GM12878 (cell line): ENCODE results near the gene MTAP. TPM values are rescaled to one million over a fixed set of nuclear protein-coding genes. Genes with fewer than 3 reads are reported as not detected.

Experiments
- ATAC-seq: fragments of 200-7000 bp; cut with Tn5 transposase; 3 replicates; pipeline ENCODE4 v1.9.1; 2020; ENCODE audit warnings: mild to moderate bottlenecking, moderate library complexity
- BruUV-seq: library from RNA; stranded (reverse); fragments of 400-500 nt; replicated peaks from 2 replicates; lab custom pipeline; 2021; lab: Mats Ljungman, UMichigan
- CTCF ChIA-PET: fragments of 300-600 bp; sonication (Branson Sonifier 250); formaldehyde crosslinking; extraction: SDS; loops from one replicate; lab custom pipeline; 2021; ENCODE audit warnings: inconsistent platforms; lab: Yijun Ruan, JAX
- POLR2A ChIA-PET: fragments of 350-600 bp; formaldehyde crosslinking; extraction: SDS; loops from one replicate; lab custom pipeline; 2021; ENCODE audit warnings: inconsistent platforms; lab: Charles Lee
- RAD21 ChIA-PET: fragments of 300-600 bp; sonication (Branson Sonifier 250); formaldehyde crosslinking; loops from one replicate; lab custom pipeline; 2023; ENCODE audit warnings: antibody characterized with exemption; ENCODE audit not compliant: unreplicated experiment; lab: Charles Lee
- SMC1A ChIA-PET: fragments of 300-600 bp; sonication (Branson Sonifier 250); formaldehyde crosslinking; loops from one replicate; lab custom pipeline; 2023; ENCODE audit not compliant: unreplicated experiment, uncharacterized antibody; lab: Charles Lee
- DNase-seq: peaks from one replicate; pipeline ENCODE4 v3.0.0-alpha.2; 2011; ENCODE audit warnings: low read depth, low spot score
- FAIRE-seq: peaks from 3 replicates; lab custom pipeline; 2011; peaks lifted over from hg19 to GRCh38; lab: Jason Lieb, UNC
- H2AFZ ChIP-seq: 2 replicates; pipeline ENCODE4 v1.6.0; 2011; ENCODE audit warnings: low read depth, low read length, control low read depth; ENCODE audit not compliant: control insufficient read depth
- H3K27ac ChIP-seq: 2 replicates; pipeline ENCODE4 v1.5.1; 2011; ENCODE audit warnings: control low read depth; ENCODE audit not compliant: control insufficient read depth, insufficient read depth
- H3K27me3 ChIP-seq, 2 experiments: replicated peaks in 1 of 2; 2 replicates each; pipeline versions ENCODE4 v1.6.0 to v1.6.1; 2011; ENCODE audit warnings: low read length in 1 of 2; ENCODE audit not compliant: control insufficient read depth in 2 of 2, insufficient read depth in 2 of 2
- H3K36me3 ChIP-seq, 2 experiments: 2 replicates each; pipeline ENCODE4 v1.5.1; 2011; ENCODE audit warnings: low read length in 1 of 2; ENCODE audit not compliant: control insufficient read depth in 2 of 2, insufficient read depth in 2 of 2
- H3K4me1 ChIP-seq: 2 replicates; pipeline ENCODE4 v1.6.1; 2011; ENCODE audit warnings: mild to moderate bottlenecking, low read length, moderate library complexity, mixed read lengths; ENCODE audit not compliant: control insufficient read depth, insufficient read depth
- H3K4me2 ChIP-seq: 2 replicates; pipeline ENCODE4 v1.6.0; 2011; ENCODE audit warnings: control low read depth; ENCODE audit not compliant: control insufficient read depth, insufficient read depth
- H3K4me3 ChIP-seq: fragments of 200-600 bp; sonication (generic); 2 replicates; pipeline ENCODE4 v1.5.1; 2016
- H3K79me2 ChIP-seq: 2 replicates; pipeline ENCODE4 v1.6.0; 2011; ENCODE audit warnings: low read length; ENCODE audit not compliant: control insufficient read depth, insufficient read depth
- H3K9ac ChIP-seq: 2 replicates; pipeline ENCODE4 v1.8.0; 2011; ENCODE audit warnings: low read length, control low read depth, mixed read lengths; ENCODE audit not compliant: control insufficient read depth, insufficient read depth
- H3K9me3 ChIP-seq: replicated peaks from 3 replicates; pipeline ENCODE4 v1.5.1; 2011; ENCODE audit warnings: mild to moderate bottlenecking, low read length; ENCODE audit not compliant: control insufficient read depth, insufficient read depth
- H4K20me1 ChIP-seq: 2 replicates; pipeline ENCODE4 v1.6.0; 2011; ENCODE audit not compliant: control insufficient read depth, insufficient read depth
- CEBPZ ChIP-seq: fragments of 150-350 bp; IDR thresholded peaks from 2 replicates; pipeline ENCODE4 v1.6.1; 2016; ENCODE audit warnings: low read depth, low read length
- CHD2 ChIP-seq: IDR thresholded peaks from 2 replicates; pipeline ENCODE4 v1.6.1; 2011; ENCODE audit warnings: low read depth, low read length, improper control_type of control experiment, borderline replicate concordance
- NFIC ChIP-seq: IDR thresholded peaks from 2 replicates; pipeline ENCODE4 v1.6.1; 2012; ENCODE audit warnings: low read depth, mild to moderate bottlenecking, inconsistent platforms, low read length, moderate library complexity
- POLR2AphosphoS2 ChIP-seq: IDR thresholded peaks from 2 replicates; pipeline ENCODE4 v1.6.1; 2011; ENCODE audit warnings: low read depth, mild to moderate bottlenecking, low read length, improper control_type of control experiment, moderate library complexity
- RUNX3 ChIP-seq: IDR thresholded peaks from 2 replicates; pipeline ENCODE4 v1.6.1; 2012; ENCODE audit warnings: low read length, inconsistent platforms
- ZNF622 ChIP-seq: fragments of 450-650 bp; IDR thresholded peaks from 2 replicates; pipeline ENCODE4 v1.6.1; 2017; ENCODE audit warnings: mild to moderate bottlenecking, inconsistent platforms
- WGBS: methylation state at CpG from one replicate; pipeline ENCODE4 v1.1.6; 2016; ENCODE audit warnings: low lambda C conversion rate; ENCODE audit not compliant: insufficient replicate concordance, insufficient coverage; ENCODE audit errors: missing lambda C conversion rate; 5-methylcytosine and 5-hydroxymethylcytosine counted together
- in situ Hi-C: fragments of 300-500 bp; cut with MboI; formaldehyde crosslinking; loops from 9 replicates; pipeline ENCODE4 v1.14.3; 2018; ENCODE audit warnings: mixed read lengths
- intact Hi-C: fragments of 100-400 bp; cut with micrococcal nuclease; formaldehyde crosslinking; loops from one replicate; pipeline ENCODE4 v1.14.2; 2022; ENCODE audit not compliant: unreplicated experiment
- polyA plus RNA-seq, 11 experiments: library from polyadenylated mRNA; depleted of rRNA in 4 of 11; unstranded in 6 of 11; stranded (reverse) in 5 of 11; fragments of >200 nt; fragmentation: Nextera tagmentation in 4 of 11; fragmentation: Illumina TruSeq in 1 of 11; extraction: Ambion mirVana in 4 of 11; extraction: Trizol in 1 of 11; gene quantifications; 1 replicate in 1 of 11; 2 replicates in 10 of 11; pipeline versions ENCODE4 v1.2.1 to v1.2.3, GENCODE V29; 2011 to 2016; ENCODE audit warnings: inconsistent platforms in 2 of 11, missing spikeins in 2 of 11, low read depth in 1 of 11
- total RNA-seq, 4 experiments: library from RNA; depleted of rRNA in 3 of 4; stranded (reverse); fragments of >200 nt in 3 of 4; fragmentation: Illumina TruSeq in 1 of 4; extraction: Trizol in 1 of 4; gene quantifications; 2 replicates each; pipeline versions ENCODE4 v1.2.1 to v1.2.3, GENCODE V29; 2013 to 2021

MTAP gene
- total and polyA plus RNA-seq, 10 of the 15 experiments (the other 5 are each of a cell fraction or from before 2014, with no cell fraction given) = 16.4 to 29.9 (median 22.6) TPM

- TF ChIP-seq CEBPZ (no peak), CHD2 (no peak), RUNX3 (no peak), POLR2AphosphoS2 (no peak), NFIC (no peak)
Measured at GRCh38 chr9:21984101-21984500, 181.7 kb downstream of the MTAP start (continued).

- 0 out of 4 replicates have a peak, but pooled peaks cover 0 to 3% of the 10 kb centered on the region in 2 experiments for H3K27me3 ChIP-seq
- intact Hi-C loops = no loop called here
Measured at GRCh38 chr9:21985964-21986667, 183.7 kb downstream of the MTAP start.

More at GRCh38 chr9:21985964-21986667, 183.7 kb downstream of the MTAP start:
- in situ Hi-C loops = no loop called here
- no TSS peak for BruUV-seq
- no peak for FAIRE-seq
- H3K9ac ChIP-seq = no peak overlapping the region
- no peaks in the 10 kb centered on the region for H4K20me1 ChIP-seq
- ChIA-PET RAD21 (interaction anchor here (0.9 to 2.4 kb wide), 4 partner anchors 9 to 172 kb away, joined by 3 to 8 read pairs (median 3); partner anchors contain the start of genes CDKN2B and CDKN2B-AS1), POLR2A (no interaction called here), CTCF (interaction anchor here (0.7 to 3.3 kb wide), 6 partner anchors 9 to 223 kb away, joined by 3 to 18 read pairs (median 3); partner anchors contain the start of gene CDKN2B)
- no peak overlapping the region for H2AFZ ChIP-seq
- ATAC-seq = peak; percentile 53
- H3K9me3 ChIP-seq = peaks cover 6% of the 10 kb centered on the region; the same call in 2 of the 3 replicates
- peaks cover 6% of the 10 kb centered on the region for H3K79me2 ChIP-seq
- H3K4me1 ChIP-seq = no peaks in the 10 kb centered on the region
- 82% methylated on average over 5 of the region's 5 CpGs for WGBS
- no peaks in the 10 kb centered on the region for H3K36me3 ChIP-seq
- no peak overlapping the region for H3K4me3 ChIP-seq
- H3K27ac ChIP-seq = no peak overlapping the region
- no peak overlapping the region for H3K4me2 ChIP-seq
- no peak for DNase-seq
- TF ChIP-seq CEBPZ = no peak
- no peak for TF ChIP-seq POLR2AphosphoS2
- no peak for TF ChIP-seq ZNF622
- TF ChIP-seq, all 136 proteins: peak for 0
- SMC1A ChIA-PET = interaction anchor here (0.8 to 1.3 kb wide), 6 partner anchors 8 to 258 kb away, joined by 3 to 6 read pairs (median 3); partner anchors contain the start of genes CDKN2A, CDKN2B and CDKN2B-AS1
